ENCODE data around the gene PSMC3IP.
"Not testable (repeated sequence)": the region's sequence is repeated elsewhere in the genome, so short reads cannot be mapped to it uniquely, and the experiment has no call there.

Gene PSMC3IP

DNA sequence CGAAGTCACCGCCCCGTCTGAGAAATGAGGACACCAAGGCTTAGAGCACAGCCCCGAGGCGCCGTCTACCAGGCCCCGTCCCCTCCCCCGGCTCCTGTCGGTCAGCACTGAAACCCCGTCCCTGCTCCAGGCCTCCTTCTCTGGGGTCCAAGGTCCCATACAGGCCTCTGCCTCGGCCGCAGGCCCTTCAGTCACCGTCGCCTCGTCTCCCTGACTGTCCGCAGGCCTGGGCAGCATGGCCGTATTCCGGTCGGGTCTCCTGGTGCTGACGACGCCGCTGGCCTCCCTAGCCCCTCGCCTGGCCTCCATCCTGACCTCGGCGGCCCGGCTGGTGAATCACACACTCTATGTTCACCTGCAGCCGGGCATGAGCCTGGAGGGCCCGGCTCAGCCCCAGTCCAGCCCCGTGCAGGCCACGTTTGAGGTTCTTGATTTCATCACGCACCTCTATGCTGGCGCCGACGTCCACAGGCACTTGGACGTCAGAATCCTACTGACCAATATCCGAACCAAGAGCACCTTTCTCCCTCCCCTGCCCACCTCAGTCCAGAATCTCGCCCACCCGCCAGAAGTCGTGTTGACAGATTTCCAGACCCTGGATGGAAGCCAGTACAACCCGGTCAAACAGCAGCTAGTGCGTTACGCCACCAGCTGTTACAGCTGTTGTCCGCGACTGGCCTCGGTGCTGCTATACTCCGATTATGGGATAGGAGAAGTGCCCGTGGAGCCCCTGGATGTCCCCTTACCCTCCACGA lies 15.0 kb downstream of the PSMC3IP start:
- in situ Hi-C loops (cut with MboI; ENCODE audit: low pct_unique_long_range_greater_than_20kb, low sequenced_read_pairs, unreplicated experiment): loop anchor here (25.0 kb wide), 1 partner anchor 375 kb away; no protein-coding TSS in a partner anchor
- DNase-seq (ENCODE audit: low spot score): peak; percentile 56

DNA sequence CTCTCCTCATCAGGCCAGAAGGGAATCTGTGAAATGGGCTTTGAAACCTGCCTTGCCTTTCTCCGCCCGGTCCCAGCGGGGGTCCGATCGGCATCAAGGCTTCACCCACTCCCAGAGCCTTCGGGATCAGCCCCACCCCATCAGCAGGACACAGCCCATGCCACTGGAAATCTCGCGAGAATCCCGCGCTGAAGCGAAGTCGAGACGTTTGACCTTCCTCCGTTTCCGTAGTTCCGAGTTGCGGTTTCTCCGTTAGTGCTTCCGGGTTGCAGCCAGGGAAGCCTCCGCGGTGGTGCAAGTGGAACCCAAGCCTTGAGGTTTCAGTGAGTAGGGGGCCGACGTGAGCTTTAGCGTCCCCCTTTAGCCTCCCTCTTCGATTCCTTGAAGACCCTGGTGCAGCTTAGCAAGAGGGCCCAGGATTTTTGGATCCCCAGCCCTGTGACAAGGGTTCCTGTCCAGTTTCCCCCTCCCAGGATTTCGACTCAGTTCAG lies 15.6 kb downstream of the PSMC3IP start, which contains the start of gene COASY:
Gene COASY (plus strand): TSS at position 252 of the 491 bp plus-strand sequence. CDS start 475 bp downstream, outside the sequence.
- TF ChIP-seq, protein P1, sequence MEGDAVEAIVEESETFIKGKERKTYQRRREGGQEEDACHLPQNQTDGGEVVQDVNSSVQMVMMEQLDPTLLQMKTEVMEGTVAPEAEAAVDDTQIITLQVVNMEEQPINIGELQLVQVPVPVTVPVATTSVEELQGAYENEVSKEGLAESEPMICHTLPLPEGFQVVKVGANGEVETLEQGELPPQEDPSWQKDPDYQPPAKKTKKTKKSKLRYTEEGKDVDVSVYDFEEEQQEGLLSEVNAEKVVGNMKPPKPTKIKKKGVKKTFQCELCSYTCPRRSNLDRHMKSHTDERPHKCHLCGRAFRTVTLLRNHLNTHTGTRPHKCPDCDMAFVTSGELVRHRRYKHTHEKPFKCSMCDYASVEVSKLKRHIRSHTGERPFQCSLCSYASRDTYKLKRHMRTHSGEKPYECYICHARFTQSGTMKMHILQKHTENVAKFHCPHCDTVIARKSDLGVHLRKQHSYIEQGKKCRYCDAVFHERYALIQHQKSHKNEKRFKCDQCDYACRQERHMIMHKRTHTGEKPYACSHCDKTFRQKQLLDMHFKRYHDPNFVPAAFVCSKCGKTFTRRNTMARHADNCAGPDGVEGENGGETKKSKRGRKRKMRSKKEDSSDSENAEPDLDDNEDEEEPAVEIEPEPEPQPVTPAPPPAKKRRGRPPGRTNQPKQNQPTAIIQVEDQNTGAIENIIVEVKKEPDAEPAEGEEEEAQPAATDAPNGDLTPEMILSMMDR (IDR thresholded peaks at IDR 0.05; ENCODE audit: extremely low read depth, insufficient read depth, missing control alignments): no peak
- DNase-seq (ENCODE audit: low spot score): peak; percentile 94
- in situ Hi-C loops (cut with MboI; ENCODE audit: low pct_unique_long_range_greater_than_20kb, low sequenced_read_pairs, unreplicated experiment): loop anchor here (25.0 kb wide), 1 partner anchor 375 kb away; no protein-coding TSS in a partner anchor

More for the DNA sequence above, 15.0 kb downstream of the PSMC3IP start:
- TF ChIP-seq, protein P1 (IDR thresholded peaks at IDR 0.05; ENCODE audit: extremely low read depth, insufficient read depth, missing control alignments): no peak

DNA sequence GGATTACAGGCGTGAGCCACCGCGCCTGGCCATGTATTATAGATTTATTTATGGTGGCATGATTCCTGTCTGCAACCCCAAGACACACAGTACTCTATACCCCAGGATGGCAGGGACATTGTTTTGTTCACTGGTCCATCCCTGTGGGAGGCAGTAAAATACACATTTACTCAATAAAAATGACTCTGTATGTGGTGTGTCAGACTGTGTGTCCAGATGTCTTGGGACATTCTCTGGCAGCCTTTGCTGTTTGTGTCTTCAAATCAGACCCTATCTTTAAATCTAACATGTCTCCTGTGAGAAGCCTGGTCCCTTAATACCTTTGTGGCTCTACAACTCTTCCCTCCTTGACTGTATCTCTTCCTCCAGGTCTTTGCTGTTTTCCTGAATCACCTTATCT lies 17.3 kb downstream of the PSMC3IP start:
- no peak for DNase-seq (ENCODE audit: low spot score)
- in situ Hi-C loops (cut with MboI; ENCODE audit: low pct_unique_long_range_greater_than_20kb, low sequenced_read_pairs, unreplicated experiment): loop anchor here (25.0 kb wide), 1 partner anchor 377 kb away; no protein-coding TSS in a partner anchor
- TF ChIP-seq, protein P1 (IDR thresholded peaks at IDR 0.05; ENCODE audit: extremely low read depth, insufficient read depth, missing control alignments): no peak

DNA sequence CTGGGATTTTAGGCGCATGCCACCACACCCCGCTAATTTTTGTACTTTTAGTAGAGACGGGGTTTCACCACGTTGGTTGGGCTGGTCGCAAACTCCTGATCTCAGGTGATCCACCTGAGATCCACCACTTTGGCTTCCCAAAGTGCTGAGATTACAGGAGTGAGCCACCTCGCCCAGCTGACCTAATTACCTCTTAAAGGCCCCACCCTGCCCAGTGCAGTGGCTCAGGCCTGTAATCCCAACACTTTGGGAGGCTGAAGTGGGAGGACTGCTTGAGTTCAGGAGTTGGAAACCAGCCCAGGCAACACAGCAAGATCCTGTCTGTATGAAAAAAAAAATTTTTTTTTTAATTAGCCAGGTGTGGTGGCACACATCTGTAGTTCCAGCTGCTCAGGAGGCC lies 18.5 kb downstream of the PSMC3IP start:
- TF ChIP-seq, protein P1 (IDR thresholded peaks at IDR 0.05; ENCODE audit: extremely low read depth, insufficient read depth, missing control alignments): no peak
- DNase-seq (ENCODE audit: low spot score): no peak
- in situ Hi-C loops (cut with MboI; ENCODE audit: low pct_unique_long_range_greater_than_20kb, low sequenced_read_pairs, unreplicated experiment): loop anchor here (25.0 kb wide), 1 partner anchor 378 kb away; no protein-coding TSS in a partner anchor

DNA sequence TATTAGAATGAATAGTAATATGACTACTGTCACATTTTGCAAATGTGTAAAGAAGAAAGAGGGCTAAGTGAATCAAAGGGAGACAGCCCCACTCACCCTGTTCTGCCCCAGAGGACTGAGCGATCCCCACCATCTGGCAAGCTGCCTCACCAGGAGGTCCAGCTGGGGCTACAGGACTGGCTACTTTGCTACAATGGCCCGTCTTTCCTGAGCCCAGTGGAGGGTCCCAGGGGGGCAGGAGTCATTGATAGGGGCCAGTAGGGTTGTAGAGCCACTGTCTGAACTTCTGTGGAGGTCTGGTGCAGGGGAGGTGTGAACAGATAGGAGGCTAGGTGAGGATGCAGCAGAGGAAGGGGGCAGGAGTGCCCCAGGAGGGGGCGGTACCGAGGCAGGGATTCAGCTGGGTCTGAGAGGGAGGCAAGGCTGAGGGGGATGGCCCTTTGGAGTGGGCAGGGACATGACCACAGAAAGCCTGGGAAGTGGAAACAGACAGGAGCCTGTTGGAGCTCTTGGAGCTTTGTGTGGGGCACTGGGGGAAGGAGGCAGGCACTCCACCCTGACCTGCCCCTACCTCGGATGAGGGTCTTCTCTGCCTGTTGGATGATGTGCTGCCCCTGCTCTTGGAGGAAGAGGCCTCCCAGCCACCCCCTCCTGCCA lies 21.4 kb downstream of the PSMC3IP start:
- TF ChIP-seq, protein P1 (IDR thresholded peaks at IDR 0.05; ENCODE audit: extremely low read depth, insufficient read depth, missing control alignments): peak; percentile 13
- not testable (repeated sequence) for DNase-seq (ENCODE audit: low spot score)
- in situ Hi-C loops (cut with MboI; ENCODE audit: low pct_unique_long_range_greater_than_20kb, low sequenced_read_pairs, unreplicated experiment): loop anchor here (25.0 kb wide), 1 partner anchor 381 kb away; no protein-coding TSS in a partner anchor

DNA sequence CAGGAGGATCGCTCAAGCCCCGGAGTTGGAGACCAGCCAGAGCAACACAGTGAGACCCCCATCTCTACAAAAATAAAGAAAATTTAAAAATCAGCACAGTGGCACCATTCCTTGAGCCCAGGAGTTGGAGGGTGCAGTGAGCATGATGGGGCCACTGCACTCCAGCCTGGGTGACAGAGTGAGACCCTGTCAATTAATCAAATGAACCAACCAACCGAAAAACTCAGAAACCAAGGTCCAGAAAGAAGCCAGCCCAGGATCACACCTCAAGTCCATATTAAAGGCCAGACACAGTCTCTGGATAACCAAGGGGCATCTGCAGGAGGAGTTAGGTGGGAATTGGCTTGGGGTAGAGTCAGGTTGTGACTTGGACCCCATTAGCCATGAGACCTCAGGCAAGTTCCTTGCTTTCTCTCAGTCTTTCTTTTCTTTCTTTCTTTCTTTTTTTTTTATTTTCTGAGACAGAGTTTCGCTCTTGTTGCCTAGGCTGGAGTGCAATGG lies 22.4 kb downstream of the PSMC3IP start:
- no peak for DNase-seq (ENCODE audit: low spot score)
- in situ Hi-C loops (cut with MboI; ENCODE audit: low pct_unique_long_range_greater_than_20kb, low sequenced_read_pairs, unreplicated experiment): loop anchor here (25.0 kb wide), 1 partner anchor 382 kb away; no protein-coding TSS in a partner anchor
- TF ChIP-seq, protein P1 (IDR thresholded peaks at IDR 0.05; ENCODE audit: extremely low read depth, insufficient read depth, missing control alignments): no peak

Data from GM13977 (cell line).